Measurements from ENCODE around the gene TMTC3.

TMTC3 gene

GRCh38 chr12:88227263-88227662, 85.2 kb downstream of the TMTC3 start:
- no peak for DNase-seq (ENCODE audit: low read depth, low spot score)

GRCh38 chr12:88227871-88228270, 85.8 kb downstream of the TMTC3 start:
- no peak for DNase-seq (ENCODE audit: low read depth, low spot score)

GRCh38 chr12:88228720-88229119, 86.6 kb downstream of the TMTC3 start:
- no peak for DNase-seq (ENCODE audit: low read depth, low spot score)

- DNase-seq (ENCODE audit: low read depth, low spot score) = no peak
These were observed 88.2 kb downstream of the TMTC3 start for GRCh38 chr12:88230271-88230670.

GRCh38 chr12:88235183-88235833, 93.2 kb downstream of the TMTC3 start:
- DNase-seq (ENCODE audit: low read depth, low spot score) = no peak

- no peak for DNase-seq (ENCODE audit: low read depth, low spot score)
These were observed 95.8 kb downstream of the TMTC3 start for GRCh38 chr12:88237954-88238353.

GRCh38 chr12:88238406-88238805, 96.3 kb downstream of the TMTC3 start:
- no peak for DNase-seq (ENCODE audit: low read depth, low spot score)

- DNase-seq (ENCODE audit: low read depth, low spot score) = no peak
These were observed 99.9 kb downstream of the TMTC3 start for GRCh38 chr12:88241862-88242570.

GRCh38 chr12:88242571-88242925, 100.4 kb downstream of the TMTC3 start:
- DNase-seq (ENCODE audit: low read depth, low spot score) = no peak

GRCh38 chr12:88242939-88243338, 100.8 kb downstream of the TMTC3 start:
- DNase-seq (ENCODE audit: low read depth, low spot score) = no peak

- no peak for DNase-seq (ENCODE audit: low read depth, low spot score)
These were observed 101.9 kb downstream of the TMTC3 start for GRCh38 chr12:88243982-88244381.

- DNase-seq (ENCODE audit: low read depth, low spot score) = no peak
These were observed 103.8 kb downstream of the TMTC3 start for GRCh38 chr12:88245905-88246304.

GRCh38 chr12:88247241-88247643, 105.1 kb downstream of the TMTC3 start:
- DNase-seq (ENCODE audit: low read depth, low spot score) = no peak

GRCh38 chr12:88248606-88249005, 106.5 kb downstream of the TMTC3 start:
- no peak for DNase-seq (ENCODE audit: low read depth, low spot score)

All from activated CD4-positive, CD25-positive, alpha-beta regulatory T cell treated with anti-CD3 and anti-CD28 coated beads, Interleukin-2, amount 50 U/mL, for 16 hours (primary cell).